Measurements from ENCODE around the gene RARG. TPM values are rescaled to one million over a fixed set of nuclear protein-coding genes. Genes with fewer than 3 reads are reported as not detected.
"Not testable (repeated sequence)": the region's sequence is repeated elsewhere in the genome, so short reads cannot be mapped to it uniquely, and the experiment has no call there.

RARG gene
- total and polyA plus RNA-seq, 2 donors (not counting 1 experiment from before 2014, with no cell fraction given), result 8.8 to 15.0 TPM

DNA sequence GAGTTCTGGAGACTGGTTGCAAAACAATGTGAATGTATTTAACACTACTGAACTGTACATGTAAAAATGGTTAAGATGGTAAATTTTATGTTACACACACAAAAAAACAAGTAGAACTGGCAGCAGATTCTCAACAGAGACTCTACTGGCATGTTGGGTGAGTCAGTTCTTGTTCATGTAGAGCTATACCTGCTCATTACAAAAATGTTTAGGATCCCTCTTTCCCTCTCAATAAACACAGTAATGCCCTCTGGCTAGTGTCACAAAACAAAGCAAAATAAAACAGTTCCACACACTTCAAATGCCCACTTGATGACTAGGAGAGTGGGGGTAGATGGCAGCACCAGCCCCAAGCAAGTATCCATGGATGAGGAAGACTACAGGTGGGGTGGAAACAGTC, 65.2 kb downstream of the RARG start:
- H3K27me3 ChIP-seq (replicated peaks in 1 of 4; ENCODE audit: control extremely low read depth in 1 of 4, control insufficient read depth in 3 of 4, insufficient read depth in 4 of 4, low read length in 3 of 4), result no peaks in the 10 kb centered on the region
- H3K4me1 ChIP-seq (ENCODE audit: control insufficient read depth in 2 of 2, insufficient read depth in 2 of 2, low read length in 2 of 2), result no peaks in the 10 kb centered on the region
- H3K79me2 ChIP-seq (ENCODE audit: control insufficient read depth, insufficient read depth, low read length), result peaks cover 3% of the 10 kb centered on the region
- no peaks in the 10 kb centered on the region for H3K9me3 ChIP-seq (ENCODE audit: control extremely low read depth in 1 of 3, control insufficient read depth in 2 of 3, insufficient read depth in 1 of 3, low read length in 2 of 3)
- H4K20me1 ChIP-seq (ENCODE audit: control insufficient read depth, insufficient read depth, low read length, poor library complexity, severe bottlenecking), result no peaks in the 10 kb centered on the region
- H2AFZ ChIP-seq (ENCODE audit: insufficient read depth, low read depth, low read length, poor library complexity, severe bottlenecking), result no peak overlapping the region
- Mint-ChIP-seq H3K4me3 (no peak overlapping the region), H3K9me3 (ENCODE audit: insufficient read depth) (no peaks in the 10 kb centered on the region), H3K27me3 (no peaks in the 10 kb centered on the region), H3K27ac (no peak overlapping the region), H3K4me1 (no peaks in the 10 kb centered on the region)
- H3K9ac ChIP-seq (ENCODE audit: low read length), result no peak overlapping the region
- DNase-seq (no peak), ATAC-seq (ENCODE audit: low read depth) (no peak)
- TF ChIP-seq, protein P1, sequence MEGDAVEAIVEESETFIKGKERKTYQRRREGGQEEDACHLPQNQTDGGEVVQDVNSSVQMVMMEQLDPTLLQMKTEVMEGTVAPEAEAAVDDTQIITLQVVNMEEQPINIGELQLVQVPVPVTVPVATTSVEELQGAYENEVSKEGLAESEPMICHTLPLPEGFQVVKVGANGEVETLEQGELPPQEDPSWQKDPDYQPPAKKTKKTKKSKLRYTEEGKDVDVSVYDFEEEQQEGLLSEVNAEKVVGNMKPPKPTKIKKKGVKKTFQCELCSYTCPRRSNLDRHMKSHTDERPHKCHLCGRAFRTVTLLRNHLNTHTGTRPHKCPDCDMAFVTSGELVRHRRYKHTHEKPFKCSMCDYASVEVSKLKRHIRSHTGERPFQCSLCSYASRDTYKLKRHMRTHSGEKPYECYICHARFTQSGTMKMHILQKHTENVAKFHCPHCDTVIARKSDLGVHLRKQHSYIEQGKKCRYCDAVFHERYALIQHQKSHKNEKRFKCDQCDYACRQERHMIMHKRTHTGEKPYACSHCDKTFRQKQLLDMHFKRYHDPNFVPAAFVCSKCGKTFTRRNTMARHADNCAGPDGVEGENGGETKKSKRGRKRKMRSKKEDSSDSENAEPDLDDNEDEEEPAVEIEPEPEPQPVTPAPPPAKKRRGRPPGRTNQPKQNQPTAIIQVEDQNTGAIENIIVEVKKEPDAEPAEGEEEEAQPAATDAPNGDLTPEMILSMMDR (IDR thresholded peaks at IDR 0.05), result no peak
- TF ChIP-seq EZH2 (IDR thresholded peaks at IDR 0.05; ENCODE audit: borderline replicate concordance, insufficient read depth, low read depth, low read length, poor library complexity, severe bottlenecking), result no peak
- POLR2A ChIA-PET, result no interaction called here
- CTCF ChIA-PET, result no interaction called here
- H3K4me2 ChIP-seq (replicated peaks; ENCODE audit: low read depth, low read length, poor library complexity, severe bottlenecking), result no peak overlapping the region
- peaks cover 0 to 3% of the 10 kb centered on the region in 2 experiments for H3K36me3 ChIP-seq (replicated peaks in 1 of 2; ENCODE audit: control extremely low read depth in 1 of 2, control insufficient read depth in 1 of 2, extremely low read depth in 1 of 2, insufficient read depth in 2 of 2, low read length in 1 of 2)
- no peak overlapping the region for H3K4me3 ChIP-seq (ENCODE audit: control extremely low read depth in 1 of 5, extremely low read depth in 1 of 5, insufficient read depth in 1 of 5, low read depth in 2 of 5, low read length in 4 of 5)
- H3K27ac ChIP-seq (ENCODE audit: low read length in 2 of 2), result no peak overlapping the region
- intact Hi-C loops (cut with micrococcal nuclease), result no loop called here

DNA sequence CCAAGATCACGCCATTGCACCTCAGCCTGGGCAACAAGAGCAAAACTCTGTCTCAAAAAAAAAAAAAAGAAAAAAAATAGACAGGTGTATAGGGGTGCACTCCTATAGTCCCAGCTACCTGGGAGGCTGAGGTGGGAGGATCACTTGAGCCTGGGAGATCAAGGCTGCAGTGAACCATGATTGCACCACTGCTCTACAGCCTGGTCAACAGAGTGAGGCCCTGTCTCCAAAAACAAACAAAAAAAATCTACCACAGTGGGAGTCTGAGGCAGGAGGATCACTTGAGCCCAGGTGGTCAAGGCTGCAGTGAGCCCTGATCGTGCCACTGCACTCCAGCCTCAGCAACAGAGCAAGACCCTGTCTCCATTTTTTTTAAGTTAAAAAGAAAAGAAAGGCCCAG, 69.0 kb downstream of the RARG start:
- not testable (repeated sequence) for H3K79me2 ChIP-seq (ENCODE audit: control insufficient read depth, insufficient read depth, low read length)

More for the DNA sequence above, 69.0 kb downstream of the RARG start:
- POLR2A ChIA-PET; intact Hi-C loops (cut with micrococcal nuclease); ATAC-seq (ENCODE audit: low read depth); H3K4me1 ChIP-seq (ENCODE audit: control insufficient read depth in 2 of 2, insufficient read depth in 2 of 2, low read length in 2 of 2); H2AFZ ChIP-seq (ENCODE audit: insufficient read depth, low read depth, low read length, poor library complexity, severe bottlenecking); H3K27ac Mint-ChIP-seq; H3K27me3 Mint-ChIP-seq; H3K27me3 ChIP-seq (replicated peaks in 1 of 4; ENCODE audit: control extremely low read depth in 1 of 4, control insufficient read depth in 3 of 4, insufficient read depth in 4 of 4, low read length in 3 of 4); H3K4me3 Mint-ChIP-seq; DNase-seq; H3K4me2 ChIP-seq (replicated peaks; ENCODE audit: low read depth, low read length, poor library complexity, severe bottlenecking); H3K4me1 Mint-ChIP-seq; H3K9ac ChIP-seq (ENCODE audit: low read length); H4K20me1 ChIP-seq (ENCODE audit: control insufficient read depth, insufficient read depth, low read length, poor library complexity, severe bottlenecking); H3K27ac ChIP-seq (ENCODE audit: low read length in 2 of 2); H3K4me3 ChIP-seq (ENCODE audit: control extremely low read depth in 1 of 5, extremely low read depth in 1 of 5, insufficient read depth in 1 of 5, low read depth in 2 of 5, low read length in 4 of 5); H3K9me3 Mint-ChIP-seq (ENCODE audit: insufficient read depth); H3K9me3 ChIP-seq (ENCODE audit: control extremely low read depth in 1 of 3, control insufficient read depth in 2 of 3, insufficient read depth in 1 of 3, low read length in 2 of 3); H3K36me3 ChIP-seq (replicated peaks in 1 of 2; ENCODE audit: control extremely low read depth in 1 of 2, control insufficient read depth in 1 of 2, extremely low read depth in 1 of 2, insufficient read depth in 2 of 2, low read length in 1 of 2): not testable (repeated sequence)
- no CpG with 5 or more reads among the region's 2 CpGs for WGBS (ENCODE audit: insufficient coverage)
- CTCF ChIA-PET, result interaction anchor here (4.1 to 8.4 kb wide), 4 partner anchors 16 to 118 kb away, joined by 18 to 141 read pairs (median 44); partner anchors contain the start of genes CSAD, ESPL1, ITGB7 and ZNF740

All from B cell (primary cell).